Endothelial cell (in vitro differentiated cells): Measurements from ENCODE around the gene PIM1. TPM values are rescaled to one million over a fixed set of nuclear protein-coding genes. Genes with fewer than 3 reads are reported as not detected.

Source experiments
- DNase-seq: peaks from one replicate; pipeline ENCODE4 v3.0.0; 2021; ENCODE audit warnings: low spot score
- H3K27ac Mint-ChIP-seq: one replicate; pipeline ENCODE4 v1.8.0; 2021; ENCODE audit warnings: mixed read lengths, inconsistent platforms; ENCODE audit not compliant: unreplicated experiment
- H3K27me3 Mint-ChIP-seq: one replicate; pipeline ENCODE4 v1.8.0; 2021; ENCODE audit warnings: mild to moderate bottlenecking, moderate library complexity, mixed read lengths, inconsistent platforms; ENCODE audit not compliant: unreplicated experiment
- H3K36me3 Mint-ChIP-seq: one replicate; pipeline ENCODE4 v1.8.0; 2021; ENCODE audit warnings: mild to moderate bottlenecking, low read depth, mixed read lengths, inconsistent platforms; ENCODE audit not compliant: unreplicated experiment
- H3K4me1 Mint-ChIP-seq: one replicate; pipeline ENCODE4 v1.8.0; 2021; ENCODE audit warnings: mild to moderate bottlenecking, mixed read lengths, inconsistent platforms; ENCODE audit not compliant: unreplicated experiment
- H3K4me3 Mint-ChIP-seq: one replicate; pipeline ENCODE4 v1.8.0; 2021; ENCODE audit warnings: mild to moderate bottlenecking, mixed read lengths, inconsistent platforms; ENCODE audit not compliant: unreplicated experiment
- H3K9me3 Mint-ChIP-seq: one replicate; pipeline ENCODE4 v1.8.0; 2021; ENCODE audit warnings: mixed read lengths, inconsistent platforms; ENCODE audit not compliant: unreplicated experiment
- CTCF ChIP-seq: fragments of 200-600 bp; sonication (generic); IDR thresholded peaks from one replicate; pipeline ENCODE4 v1.5.0; 2021; ENCODE audit warnings: antibody characterized with exemption; ENCODE audit not compliant: unreplicated experiment
- total RNA-seq: library from RNA; stranded (reverse); fragmentation: NEBNext Ultra II Directional; extraction: Animal tissue kit (Norgen Biotek cat#: 25700); gene quantifications from one replicate; pipeline ENCODE4 v1.2.1, GENCODE V29; 2021; ENCODE audit not compliant: unreplicated experiment

Gene PIM1
- total RNA-seq, 1 donor from 2014 or later, result 9.6 TPM

GRCh38 chr6:37143585-37143984 lies 26.4 kb upstream of the PIM1 start:
- no peak for DNase-seq
- H3K27me3 Mint-ChIP-seq, result peaks cover 3% of the 10 kb centered on the region
- no peak overlapping the region for H3K4me3 Mint-ChIP-seq
- no peaks in the 10 kb centered on the region for H3K36me3 Mint-ChIP-seq
- no peak for TF ChIP-seq CTCF
- peaks cover 11% of the 10 kb centered on the region for H3K4me1 Mint-ChIP-seq
- H3K27ac Mint-ChIP-seq, result no peak overlapping the region
- no peaks in the 10 kb centered on the region for H3K9me3 Mint-ChIP-seq

- Mint-ChIP-seq H3K27ac (no peak overlapping the region), H3K36me3 (no peaks in the 10 kb centered on the region), H3K4me1 (peaks cover 9% of the 10 kb centered on the region), H3K9me3 (no peaks in the 10 kb centered on the region), H3K4me3 (no peak overlapping the region), H3K27me3 (no peaks in the 10 kb centered on the region)
- no peak for DNase-seq
- TF ChIP-seq CTCF, result no peak
Measured at GRCh38 chr6:37145443-37145842, 24.5 kb upstream of the PIM1 start.

- H3K4me1 Mint-ChIP-seq, result peaks cover 3% of the 10 kb centered on the region
- DNase-seq, result no peak
- H3K27me3 Mint-ChIP-seq, result no peaks in the 10 kb centered on the region
- no peaks in the 10 kb centered on the region for H3K9me3 Mint-ChIP-seq
- H3K36me3 Mint-ChIP-seq, result no peaks in the 10 kb centered on the region
- H3K27ac Mint-ChIP-seq, result no peak overlapping the region
- H3K4me3 Mint-ChIP-seq, result no peak overlapping the region
- no peak for TF ChIP-seq CTCF
Measured at GRCh38 chr6:37146735-37147157, 23.2 kb upstream of the PIM1 start.

- no peaks in the 10 kb centered on the region for H3K36me3 Mint-ChIP-seq
- no peak for TF ChIP-seq CTCF
- DNase-seq, result no peak
- H3K27ac Mint-ChIP-seq, result no peak overlapping the region
- H3K27me3 Mint-ChIP-seq, result no peaks in the 10 kb centered on the region
- H3K4me1 Mint-ChIP-seq, result no peaks in the 10 kb centered on the region
- H3K9me3 Mint-ChIP-seq, result no peaks in the 10 kb centered on the region
- H3K4me3 Mint-ChIP-seq, result no peak overlapping the region
Measured at GRCh38 chr6:37149745-37150144, 20.2 kb upstream of the PIM1 start.

- Mint-ChIP-seq H3K9me3 (no peaks in the 10 kb centered on the region), H3K27me3 (no peaks in the 10 kb centered on the region)
- no peak for TF ChIP-seq CTCF
Measured at GRCh38 chr6:37150314-37150713, 19.6 kb upstream of the PIM1 start.

More at GRCh38 chr6:37150314-37150713, 19.6 kb upstream of the PIM1 start:
- no peak for DNase-seq
- no peak overlapping the region for H3K4me3 Mint-ChIP-seq
- no peaks in the 10 kb centered on the region for H3K4me1 Mint-ChIP-seq
- H3K36me3 Mint-ChIP-seq, result no peaks in the 10 kb centered on the region
- no peak overlapping the region for H3K27ac Mint-ChIP-seq
